IPS-20b (cell line): ENCODE measurements around the gene LTBP2.

Experiments
- H3K27ac ChIP-seq: one replicate; pipeline ENCODE4 v1.5.1; 2013; ENCODE audit warnings: low read length
- H3K27me3 ChIP-seq: 2 replicates; pipeline ENCODE4 v1.6.1; 2013; ENCODE audit warnings: mild to moderate bottlenecking, low read length, inconsistent platforms; ENCODE audit not compliant: insufficient read depth
- H3K36me3 ChIP-seq: 2 replicates; pipeline ENCODE4 v1.6.1; 2013; ENCODE audit warnings: low read depth, mild to moderate bottlenecking, inconsistent platforms, low read length, moderate library complexity; ENCODE audit not compliant: insufficient read depth
- H3K4me1 ChIP-seq: 2 replicates; pipeline ENCODE4 v1.6.1; 2013; ENCODE audit warnings: mild to moderate bottlenecking, control low read depth, inconsistent platforms, low read length, moderate library complexity; ENCODE audit not compliant: insufficient read depth
- H3K4me3 ChIP-seq: 2 replicates; pipeline ENCODE4 v1.5.1; 2013; ENCODE audit warnings: mild to moderate bottlenecking, low read length, inconsistent platforms
- H3K9ac ChIP-seq: 2 replicates; pipeline ENCODE4 v1.6.1; 2013; ENCODE audit warnings: low read depth, mild to moderate bottlenecking, inconsistent platforms, low read length, moderate library complexity
- H3K9me3 ChIP-seq: 2 replicates; pipeline ENCODE4 v1.6.1; 2013; ENCODE audit warnings: mild to moderate bottlenecking, low read depth, low read length, inconsistent platforms; ENCODE audit not compliant: insufficient read depth

Gene LTBP2

GRCh38 chr14:74594029-74594428, 18.0 kb downstream of the LTBP2 start:
- H3K27me3 ChIP-seq, result no peaks in the 10 kb centered on the region
- no peak overlapping the region for H3K27ac ChIP-seq
- H3K9me3 ChIP-seq, result no peaks in the 10 kb centered on the region
- no peaks in the 10 kb centered on the region for H3K4me1 ChIP-seq
- no peaks in the 10 kb centered on the region for H3K36me3 ChIP-seq
- H3K9ac ChIP-seq, result no peak overlapping the region
- no peak overlapping the region for H3K4me3 ChIP-seq

- no peaks in the 10 kb centered on the region for H3K4me1 ChIP-seq
- no peaks in the 10 kb centered on the region for H3K27me3 ChIP-seq
- no peak overlapping the region for H3K4me3 ChIP-seq
- no peak overlapping the region for H3K27ac ChIP-seq
- no peaks in the 10 kb centered on the region for H3K36me3 ChIP-seq
- H3K9me3 ChIP-seq, result no peaks in the 10 kb centered on the region
- no peak overlapping the region for H3K9ac ChIP-seq
These were observed 18.6 kb downstream of the LTBP2 start for GRCh38 chr14:74593241-74593953.

- Histone ChIP-seq H3K27me3 (no peaks in the 10 kb centered on the region), H3K4me1 (no peaks in the 10 kb centered on the region), H3K9me3 (no peaks in the 10 kb centered on the region), H3K36me3 (no peaks in the 10 kb centered on the region), H3K4me3 (no peak overlapping the region), H3K9ac (no peak overlapping the region), H3K27ac (no peak overlapping the region)
These were observed 19.4 kb downstream of the LTBP2 start for GRCh38 chr14:74592476-74593201.

GRCh38 chr14:74591899-74592298, 20.1 kb downstream of the LTBP2 start:
- H3K9me3 ChIP-seq, result no peaks in the 10 kb centered on the region
- H3K4me1 ChIP-seq, result no peaks in the 10 kb centered on the region
- H3K4me3 ChIP-seq, result no peak overlapping the region
- no peaks in the 10 kb centered on the region for H3K27me3 ChIP-seq
- no peak overlapping the region for H3K9ac ChIP-seq
- H3K27ac ChIP-seq, result no peak overlapping the region
- H3K36me3 ChIP-seq, result no peaks in the 10 kb centered on the region

GRCh38 chr14:74591394-74591793, 20.6 kb downstream of the LTBP2 start:
- H3K9me3 ChIP-seq, result no peaks in the 10 kb centered on the region
- no peaks in the 10 kb centered on the region for H3K36me3 ChIP-seq
- no peak overlapping the region for H3K27ac ChIP-seq
- no peak overlapping the region for H3K4me3 ChIP-seq
- H3K27me3 ChIP-seq, result no peaks in the 10 kb centered on the region
- no peaks in the 10 kb centered on the region for H3K4me1 ChIP-seq
- no peak overlapping the region for H3K9ac ChIP-seq

- Histone ChIP-seq H3K27me3 (no peaks in the 10 kb centered on the region), H3K4me3 (no peak overlapping the region), H3K4me1 (no peaks in the 10 kb centered on the region), H3K27ac (no peak overlapping the region), H3K9me3 (no peaks in the 10 kb centered on the region), H3K36me3 (no peaks in the 10 kb centered on the region), H3K9ac (no peak overlapping the region)
These were observed 22.7 kb downstream of the LTBP2 start for GRCh38 chr14:74589291-74589879.

GRCh38 chr14:74587363-74587707, 24.7 kb downstream of the LTBP2 start:
- Histone ChIP-seq H3K9ac (no peak overlapping the region), H3K36me3 (no peaks in the 10 kb centered on the region), H3K9me3 (no peaks in the 10 kb centered on the region), H3K27me3 (no peaks in the 10 kb centered on the region), H3K4me1 (no peaks in the 10 kb centered on the region), H3K4me3 (no peak overlapping the region), H3K27ac (no peak overlapping the region)

- Histone ChIP-seq H3K4me3 (no peak overlapping the region), H3K9ac (no peak overlapping the region), H3K27ac (no peak overlapping the region), H3K4me1 (no peaks in the 10 kb centered on the region), H3K27me3 (no peaks in the 10 kb centered on the region), H3K36me3 (no peaks in the 10 kb centered on the region), H3K9me3 (no peaks in the 10 kb centered on the region)
These were observed 25.2 kb downstream of the LTBP2 start for GRCh38 chr14:74586681-74587362.

- no peaks in the 10 kb centered on the region for H3K27me3 ChIP-seq
- H3K4me1 ChIP-seq, result no peaks in the 10 kb centered on the region
- no peaks in the 10 kb centered on the region for H3K36me3 ChIP-seq
- no peak overlapping the region for H3K27ac ChIP-seq
- H3K9me3 ChIP-seq, result no peaks in the 10 kb centered on the region
- H3K4me3 ChIP-seq, result no peak overlapping the region
- H3K9ac ChIP-seq, result no peak overlapping the region
These were observed 26.4 kb downstream of the LTBP2 start for GRCh38 chr14:74585406-74586335.

- H3K27ac ChIP-seq, result no peak overlapping the region
- H3K36me3 ChIP-seq, result no peaks in the 10 kb centered on the region
- H3K9me3 ChIP-seq, result no peaks in the 10 kb centered on the region
- no peak overlapping the region for H3K4me3 ChIP-seq
- no peaks in the 10 kb centered on the region for H3K4me1 ChIP-seq
- no peak overlapping the region for H3K9ac ChIP-seq
- H3K27me3 ChIP-seq, result no peaks in the 10 kb centered on the region
These were observed 27.1 kb downstream of the LTBP2 start for GRCh38 chr14:74584951-74585350.
